Caco-2 (cell line): Measurements from ENCODE around the gene FAM47E. TPM values are rescaled to one million over a fixed set of nuclear protein-coding genes. Genes with fewer than 3 reads are reported as not detected.

Experiments used
- BruUV-seq: library from RNA; stranded (reverse); fragments of 400-500 nt; replicated peaks from 2 replicates; lab custom pipeline; 2021; lab: Mats Ljungman, UMichigan
- CTCF ChIA-PET: fragments of 300-600 bp; sonication (Branson Sonifier 250); formaldehyde crosslinking; loops from one replicate; lab custom pipeline; 2022; ENCODE audit warnings: antibody characterized with exemption; lab: Charles Lee
- POLR2A ChIA-PET: fragments of 300-600 bp; sonication (Branson Sonifier 250); formaldehyde crosslinking; loops from one replicate; lab custom pipeline; 2022; ENCODE audit warnings: antibody characterized with exemption; lab: Charles Lee
- DNase-seq, 2 experiments: peaks; one replicate each; pipeline versions ENCODE4 v3.0.0 to v3.0.0-alpha.2; 2020 to 2022
- H3K27me3 ChIP-seq: replicated peaks from 2 replicates; pipeline ENCODE4 v1.6.0; 2011; ENCODE audit warnings: low read length; ENCODE audit not compliant: control insufficient read depth, insufficient read depth
- H3K36me3 ChIP-seq: 2 replicates; pipeline ENCODE4 v1.5.1; 2011; ENCODE audit warnings: low read length; ENCODE audit not compliant: control insufficient read depth, insufficient read depth
- H3K4me1 ChIP-seq: fragments of 250-450 bp; sonication (Bioruptor Pico); 2 replicates; pipeline ENCODE4 v1.5.1; 2020; ENCODE audit warnings: mild to moderate bottlenecking
- H3K4me3 ChIP-seq: 2 replicates; pipeline ENCODE4 v1.5.1; 2011; ENCODE audit warnings: low read depth, mild to moderate bottlenecking, control low read depth, low read length
- H3K9me3 ChIP-seq: fragments of 250-450 bp; sonication (Bioruptor Pico); 2 replicates; pipeline ENCODE4 v1.5.1; 2020; ENCODE audit warnings: mild to moderate bottlenecking, moderate library complexity
- H3K27ac Mint-ChIP-seq: one replicate; pipeline ENCODE4 v1.8.0; 2022; ENCODE audit warnings: mixed read lengths; ENCODE audit not compliant: unreplicated experiment
- H3K27me3 Mint-ChIP-seq: one replicate; pipeline ENCODE4 v1.8.0; 2022; ENCODE audit warnings: mixed read lengths; ENCODE audit not compliant: insufficient read depth, unreplicated experiment
- H3K36me3 Mint-ChIP-seq: one replicate; pipeline ENCODE4 v1.8.0; 2022; ENCODE audit warnings: mild to moderate bottlenecking, mixed read lengths; ENCODE audit not compliant: insufficient read depth, unreplicated experiment
- H3K4me1 Mint-ChIP-seq: one replicate; pipeline ENCODE4 v1.8.0; 2022; ENCODE audit warnings: low read depth, mixed read lengths; ENCODE audit not compliant: unreplicated experiment
- H3K4me3 Mint-ChIP-seq: one replicate; pipeline ENCODE4 v1.8.0; 2022; ENCODE audit warnings: mild to moderate bottlenecking, moderate library complexity, mixed read lengths; ENCODE audit not compliant: unreplicated experiment
- H3K9me3 Mint-ChIP-seq: one replicate; pipeline ENCODE4 v1.8.0; 2022; ENCODE audit warnings: mixed read lengths; ENCODE audit not compliant: unreplicated experiment
- intact Hi-C: fragments of 100-400 bp; cut with micrococcal nuclease; formaldehyde crosslinking; loops from one replicate; pipeline ENCODE4 v1.10.0; 2022; ENCODE audit not compliant: unreplicated experiment
- total RNA-seq: library from RNA; stranded (reverse); gene quantifications from 2 replicates; pipeline ENCODE4 v1.2.3, GENCODE V29; 2022
- TF ChIP-seq, protein P1 (sequence below), 2 experiments: fragments of 200-600 bp in 1 of 2; IDR thresholded peaks; 1 replicate in 1 of 2; 2 replicates in 1 of 2; pipeline versions ENCODE4 v1.5.1 to v1.8.0; 2011 to 2022; ENCODE audit warnings: antibody characterized with exemption in 1 of 2, control low read depth in 1 of 2, inconsistent platforms in 1 of 2, low read depth in 1 of 2, low read length in 1 of 2, mild to moderate bottlenecking in 1 of 2, moderate library complexity in 1 of 2; ENCODE audit not compliant: insufficient read depth in 1 of 2, severe bottlenecking in 1 of 2, unreplicated experiment in 1 of 2

The FAM47E gene
- total RNA-seq, 1 experiment from 2014 or later: 6.6 TPM

DNA sequence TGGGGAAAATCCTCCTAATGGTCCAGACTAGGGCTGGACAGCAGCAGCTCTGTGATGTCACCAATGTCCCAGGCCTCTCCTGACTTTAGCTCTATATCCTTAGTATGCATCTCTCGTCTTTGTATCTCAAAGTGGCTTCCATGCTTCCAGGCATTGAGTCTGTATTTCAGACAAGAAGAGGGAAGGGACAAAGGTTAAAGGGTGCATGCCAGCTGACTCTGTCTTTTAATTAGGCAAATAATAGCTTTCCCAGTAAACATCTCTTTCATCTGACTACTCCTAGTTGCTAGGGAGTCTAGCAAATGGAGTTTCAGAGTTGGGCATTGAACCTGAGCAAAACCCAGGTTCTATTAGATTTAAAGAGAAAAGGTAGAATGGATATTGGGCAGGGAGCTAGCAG lies 5.4 kb downstream of the FAM47E start:
- Histone ChIP-seq H3K27me3 (no peaks in the 10 kb centered on the region), H3K4me3 (no peak overlapping the region), H3K9me3 (no peaks in the 10 kb centered on the region), H3K36me3 (no peaks in the 10 kb centered on the region), H3K4me1 (0 out of 2 replicates have a peak, but pooled peaks cover 19% of the 10 kb centered on the region)
- Mint-ChIP-seq H3K27ac (no peak overlapping the region), H3K9me3 (no peaks in the 10 kb centered on the region), H3K36me3 (no peaks in the 10 kb centered on the region), H3K27me3 (no peaks in the 10 kb centered on the region), H3K4me1 (peaks cover 7% of the 10 kb centered on the region), H3K4me3 (no peak overlapping the region)
- intact Hi-C loops: no loop called here
- CTCF ChIA-PET: interaction anchor here (0.6 kb wide), 1 partner anchor 80 kb away, joined by 3 read pairs; no protein-coding TSS in a partner anchor
- no TSS peak for BruUV-seq
- POLR2A ChIA-PET: no interaction called here
- no peak for DNase-seq
- TF ChIP-seq, protein P1, sequence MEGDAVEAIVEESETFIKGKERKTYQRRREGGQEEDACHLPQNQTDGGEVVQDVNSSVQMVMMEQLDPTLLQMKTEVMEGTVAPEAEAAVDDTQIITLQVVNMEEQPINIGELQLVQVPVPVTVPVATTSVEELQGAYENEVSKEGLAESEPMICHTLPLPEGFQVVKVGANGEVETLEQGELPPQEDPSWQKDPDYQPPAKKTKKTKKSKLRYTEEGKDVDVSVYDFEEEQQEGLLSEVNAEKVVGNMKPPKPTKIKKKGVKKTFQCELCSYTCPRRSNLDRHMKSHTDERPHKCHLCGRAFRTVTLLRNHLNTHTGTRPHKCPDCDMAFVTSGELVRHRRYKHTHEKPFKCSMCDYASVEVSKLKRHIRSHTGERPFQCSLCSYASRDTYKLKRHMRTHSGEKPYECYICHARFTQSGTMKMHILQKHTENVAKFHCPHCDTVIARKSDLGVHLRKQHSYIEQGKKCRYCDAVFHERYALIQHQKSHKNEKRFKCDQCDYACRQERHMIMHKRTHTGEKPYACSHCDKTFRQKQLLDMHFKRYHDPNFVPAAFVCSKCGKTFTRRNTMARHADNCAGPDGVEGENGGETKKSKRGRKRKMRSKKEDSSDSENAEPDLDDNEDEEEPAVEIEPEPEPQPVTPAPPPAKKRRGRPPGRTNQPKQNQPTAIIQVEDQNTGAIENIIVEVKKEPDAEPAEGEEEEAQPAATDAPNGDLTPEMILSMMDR (IDR thresholded peaks at IDR 0.05; ENCODE audit: insufficient read depth in 1 of 2, low read depth in 1 of 2, low read length in 1 of 2, severe bottlenecking in 1 of 2, unreplicated experiment in 1 of 2): no peak

DNA sequence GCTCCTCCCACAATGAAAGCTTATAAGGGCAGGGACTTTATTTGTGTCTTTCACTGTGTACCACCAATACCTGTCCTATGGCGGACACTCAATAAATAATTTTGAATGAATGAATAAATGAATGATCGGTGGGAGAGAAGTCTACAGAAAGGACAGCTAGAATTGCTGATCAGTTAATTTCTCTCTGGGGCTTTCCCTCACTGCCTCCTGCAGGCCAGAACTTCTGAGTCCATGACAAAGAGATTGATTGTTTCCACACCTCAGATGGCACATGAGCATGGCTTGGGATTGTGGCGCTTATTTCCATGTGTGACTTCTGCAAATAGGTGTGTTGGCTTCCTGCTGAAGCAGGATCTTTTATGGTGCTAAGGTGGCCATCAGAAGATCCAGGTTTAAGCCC lies 6.3 kb downstream of the FAM47E start:
- H3K4me1 Mint-ChIP-seq: peaks cover 7% of the 10 kb centered on the region
- TF ChIP-seq, protein P1 (IDR thresholded peaks at IDR 0.05; ENCODE audit: insufficient read depth in 1 of 2, low read depth in 1 of 2, low read length in 1 of 2, severe bottlenecking in 1 of 2, unreplicated experiment in 1 of 2): no peak
- 0 out of 2 replicates have a peak, but pooled peaks cover 17% of the 10 kb centered on the region for H3K4me1 ChIP-seq
- no peaks in the 10 kb centered on the region for H3K9me3 ChIP-seq
- no peaks in the 10 kb centered on the region for H3K36me3 ChIP-seq
- POLR2A ChIA-PET: no interaction called here
- BruUV-seq: no TSS peak
- intact Hi-C loops: no loop called here
- H3K4me3 Mint-ChIP-seq: no peak overlapping the region
- H3K27ac Mint-ChIP-seq: no peak overlapping the region
- CTCF ChIA-PET: interaction anchor here (0.6 kb wide), 1 partner anchor 80 kb away, joined by 3 read pairs; no protein-coding TSS in a partner anchor
- H3K9me3 Mint-ChIP-seq: no peaks in the 10 kb centered on the region
- H3K27me3 Mint-ChIP-seq: no peaks in the 10 kb centered on the region
- no peak for DNase-seq
- no peak overlapping the region for H3K4me3 ChIP-seq
- H3K36me3 Mint-ChIP-seq: no peaks in the 10 kb centered on the region
- no peaks in the 10 kb centered on the region for H3K27me3 ChIP-seq

DNA sequence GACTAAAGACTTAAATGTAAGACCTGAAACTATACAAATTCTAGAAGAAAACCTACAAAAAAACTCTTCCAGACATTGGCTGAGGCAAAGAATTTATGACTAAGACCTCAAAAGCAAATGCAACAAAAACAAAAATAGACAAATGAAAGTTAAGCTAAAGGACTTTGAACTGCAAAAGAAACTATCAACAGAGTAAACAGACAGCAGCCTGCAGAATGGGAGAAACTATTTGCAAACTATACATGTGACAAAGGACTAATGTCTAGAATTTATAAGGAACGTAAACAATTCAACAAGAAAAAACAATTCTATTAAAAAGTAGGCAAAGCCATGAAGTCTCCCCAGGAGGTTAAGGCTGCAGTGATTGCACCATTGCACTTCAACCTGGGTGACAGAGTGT lies 9.1 kb downstream of the FAM47E start:
- Mint-ChIP-seq H3K4me1 (peaks cover 7% of the 10 kb centered on the region), H3K4me3 (no peak overlapping the region), H3K9me3 (no peaks in the 10 kb centered on the region), H3K27me3 (no peaks in the 10 kb centered on the region), H3K36me3 (peaks cover 5% of the 10 kb centered on the region), H3K27ac (no peak overlapping the region)
- Histone ChIP-seq H3K9me3 (no peaks in the 10 kb centered on the region), H3K4me1 (0 out of 2 replicates have a peak, but pooled peaks cover 17% of the 10 kb centered on the region), H3K27me3 (no peaks in the 10 kb centered on the region), H3K4me3 (no peak overlapping the region), H3K36me3 (no peaks in the 10 kb centered on the region)
- no TSS peak for BruUV-seq
- ChIA-PET POLR2A (no interaction called here), CTCF (interaction anchor here (0.8 kb wide), 1 partner anchor 174 kb away, joined by 3 read pairs; no protein-coding TSS in a partner anchor)
- intact Hi-C loops: no loop called here
- TF ChIP-seq, protein P1 (IDR thresholded peaks at IDR 0.05; ENCODE audit: insufficient read depth in 1 of 2, low read depth in 1 of 2, low read length in 1 of 2, severe bottlenecking in 1 of 2, unreplicated experiment in 1 of 2): no peak
- no peak for DNase-seq
